GM03348 (cell line): Measurements from ENCODE around the gene PRSS57.
"Not testable (repeated sequence)": the region's sequence is repeated elsewhere in the genome, so short reads cannot be mapped to it uniquely, and the experiment has no call there.

ENCODE experiments used
- DNase-seq: peaks from one replicate; pipeline ENCODE4 v3.0.0; 2012; ENCODE audit warnings: low spot score

Gene PRSS57

DNA sequence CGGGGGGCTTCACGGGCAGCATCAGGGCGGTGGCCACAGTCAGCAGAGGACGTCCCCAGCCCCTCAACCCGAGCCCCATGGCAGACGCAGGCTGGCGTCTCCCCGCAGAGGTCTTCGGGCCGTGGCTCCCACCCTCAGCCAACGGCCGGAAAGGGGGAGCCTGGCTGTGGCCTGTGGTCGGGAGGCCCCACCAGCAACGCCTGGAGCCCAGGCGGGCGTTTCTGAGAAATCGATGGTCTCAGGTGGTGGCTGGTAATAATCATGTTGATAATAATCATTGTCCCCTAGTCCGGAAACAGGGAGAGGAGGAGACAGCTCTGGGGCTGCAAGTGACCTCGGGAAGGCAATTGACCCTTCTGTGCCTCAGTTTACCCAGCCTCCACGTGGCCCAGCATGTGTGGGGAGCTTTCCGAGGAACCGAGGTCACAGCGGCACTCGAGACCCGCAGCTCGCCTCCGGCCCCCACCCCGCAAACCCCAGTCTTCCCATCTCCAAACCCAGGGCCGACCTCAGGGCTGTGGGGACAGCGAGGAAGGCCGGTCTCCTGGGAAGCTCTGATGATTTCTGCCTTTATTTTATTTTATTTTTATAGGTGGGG is at the start of gene PRSS57:
Gene PRSS57, minus strand, starts transcription at position 101 of the 598 bp plus-strand sequence. Its CDS starts 22 bp downstream, at position 79.
- no peak for DNase-seq

DNA sequence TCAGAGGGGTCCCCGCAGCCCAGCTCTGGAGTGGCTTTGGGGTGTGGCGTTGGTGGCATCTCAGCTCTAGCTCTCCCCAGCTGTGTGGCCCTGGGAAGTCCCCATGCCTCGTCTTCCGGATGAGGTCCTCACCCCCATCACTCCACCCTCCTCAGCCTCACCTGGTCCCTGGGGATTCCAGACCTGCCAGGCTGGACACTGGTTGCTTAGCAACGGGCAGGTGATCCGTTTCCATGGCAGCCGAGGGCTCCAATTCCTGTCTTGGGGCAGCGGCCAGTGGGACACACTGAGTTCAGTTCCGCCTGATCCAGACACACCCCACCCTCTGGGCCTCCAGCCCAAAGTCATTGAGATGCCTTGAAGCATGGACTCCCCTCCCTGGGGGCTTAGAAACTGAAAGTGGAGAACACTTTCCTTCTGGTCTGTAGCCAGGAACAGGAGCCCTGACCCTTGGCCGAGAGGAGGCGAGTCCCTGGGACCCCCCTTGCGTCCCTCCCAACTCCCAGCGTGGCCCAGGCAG is 48.0 kb upstream of the PRSS57 start:
- DNase-seq, result no peak

- no peak for DNase-seq
Observed at GRCh38 chr19:742540-743075, 47.4 kb upstream of the PRSS57 start.

GRCh38 chr19:741506-742131 is 46.4 kb upstream of the PRSS57 start:
- no peak for DNase-seq

DNA sequence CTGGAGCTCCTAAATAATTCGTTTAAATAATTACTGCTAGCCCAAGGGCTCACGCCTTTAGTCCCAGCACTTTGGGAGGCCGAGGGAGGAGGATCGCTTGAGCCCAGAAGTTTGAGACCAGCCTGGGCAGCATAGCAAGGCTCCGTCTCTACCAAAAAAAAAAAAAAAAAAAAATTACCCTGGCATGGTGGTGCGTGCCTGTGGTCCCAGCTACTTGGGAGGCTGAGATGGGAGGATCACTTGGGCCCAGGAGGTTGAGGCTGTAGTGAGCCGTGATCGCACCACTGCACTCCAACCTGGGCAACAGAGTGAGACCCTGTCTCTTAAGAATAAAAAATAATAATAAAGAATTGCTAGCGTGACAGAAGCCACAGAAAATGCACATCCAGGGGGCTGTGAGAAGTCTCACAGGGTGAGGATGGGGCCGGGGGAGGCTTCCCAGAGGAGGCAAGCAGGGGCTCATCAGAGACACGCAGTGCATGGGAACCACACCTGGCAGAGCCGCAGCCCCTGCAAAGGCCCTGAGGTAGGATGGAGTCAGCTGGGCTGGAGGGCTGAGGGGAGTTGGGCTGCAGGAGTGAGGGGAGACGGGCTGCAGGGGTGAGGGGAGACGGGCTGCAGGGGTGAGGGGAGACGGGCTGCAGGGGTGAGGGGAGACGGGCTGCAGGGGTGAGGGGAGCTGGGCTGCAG is 45.7 kb upstream of the PRSS57 start:
- not testable (repeated sequence) for DNase-seq

GRCh38 chr19:739998-740715 is 44.9 kb upstream of the PRSS57 start:
- no peak for DNase-seq

GRCh38 chr19:738509-739128 is 43.4 kb upstream of the PRSS57 start:
- DNase-seq, result no peak

GRCh38 chr19:737591-738093 is 42.4 kb upstream of the PRSS57 start:
- peak; percentile 89 for DNase-seq

DNA sequence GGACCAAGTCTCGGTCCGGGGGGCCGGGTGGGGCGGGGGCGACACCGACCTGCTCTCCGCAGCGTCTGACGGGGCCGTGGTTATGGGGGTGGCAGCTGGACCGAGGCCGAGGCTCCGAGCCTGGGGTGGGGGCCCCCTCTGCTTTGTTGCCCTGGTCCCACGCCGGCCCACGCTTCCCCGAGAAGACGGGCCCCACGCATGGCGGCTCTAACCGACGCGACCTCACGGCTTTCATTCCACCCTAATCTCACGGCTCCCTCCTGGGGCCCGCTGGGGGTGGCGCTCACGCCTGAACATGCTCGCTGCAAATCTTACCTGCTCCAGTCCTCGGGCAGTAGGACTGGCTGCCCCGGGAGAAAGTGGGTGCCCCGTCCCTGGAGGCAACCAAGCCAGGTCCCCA is 40.9 kb upstream of the PRSS57 start:
- DNase-seq, result no peak

GRCh38 chr19:734716-735115 is 39.5 kb upstream of the PRSS57 start:
- no peak for DNase-seq

- DNase-seq, result no peak
Observed at GRCh38 chr19:732148-733069, 37.2 kb upstream of the PRSS57 start.

- DNase-seq, result no peak
Observed at GRCh38 chr19:731000-731399, 35.7 kb upstream of the PRSS57 start.

- no peak for DNase-seq
Observed at GRCh38 chr19:729965-730668, 34.9 kb upstream of the PRSS57 start.

DNA sequence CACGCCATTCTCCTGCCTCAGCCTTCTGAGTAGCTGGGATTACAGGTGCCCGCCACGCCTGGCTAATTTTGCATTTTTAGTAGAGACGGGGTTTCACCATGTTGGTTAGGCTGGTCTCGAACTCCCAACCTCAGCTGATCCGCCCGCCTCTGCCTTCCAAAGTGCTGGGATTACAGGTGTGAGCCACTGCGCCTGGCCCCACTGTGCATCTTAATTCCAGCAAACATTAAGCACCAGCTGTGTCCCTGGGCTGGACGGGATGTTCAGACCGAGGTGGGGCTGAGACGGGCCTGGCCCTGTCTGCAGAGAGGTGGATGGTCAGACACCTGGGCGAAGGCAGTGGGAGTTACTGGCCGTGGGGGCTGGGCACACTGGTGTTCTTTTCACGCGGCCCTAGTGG is 34.3 kb upstream of the PRSS57 start:
- not testable (repeated sequence) for DNase-seq

DNA sequence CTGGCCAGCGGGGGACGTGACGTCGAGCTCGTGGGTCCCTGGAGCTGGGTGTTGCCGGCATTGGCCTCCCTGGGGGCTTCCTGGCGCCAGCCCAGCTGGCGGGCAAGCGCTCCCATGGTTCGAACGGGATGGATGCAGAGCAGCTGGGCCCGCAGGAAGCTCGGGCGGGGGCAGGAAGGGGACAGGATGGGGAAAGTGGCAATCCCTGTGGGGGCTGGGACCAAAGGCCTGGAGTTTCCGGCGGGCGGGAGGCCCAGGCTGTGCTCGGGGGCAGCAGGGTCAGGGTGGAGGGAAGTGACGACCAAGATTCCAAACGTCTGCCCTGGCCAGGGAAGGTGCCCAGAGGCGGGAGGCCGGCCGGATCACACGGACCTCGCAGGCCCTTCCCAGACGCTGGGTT is 32.8 kb upstream of the PRSS57 start:
- no peak for DNase-seq

DNA sequence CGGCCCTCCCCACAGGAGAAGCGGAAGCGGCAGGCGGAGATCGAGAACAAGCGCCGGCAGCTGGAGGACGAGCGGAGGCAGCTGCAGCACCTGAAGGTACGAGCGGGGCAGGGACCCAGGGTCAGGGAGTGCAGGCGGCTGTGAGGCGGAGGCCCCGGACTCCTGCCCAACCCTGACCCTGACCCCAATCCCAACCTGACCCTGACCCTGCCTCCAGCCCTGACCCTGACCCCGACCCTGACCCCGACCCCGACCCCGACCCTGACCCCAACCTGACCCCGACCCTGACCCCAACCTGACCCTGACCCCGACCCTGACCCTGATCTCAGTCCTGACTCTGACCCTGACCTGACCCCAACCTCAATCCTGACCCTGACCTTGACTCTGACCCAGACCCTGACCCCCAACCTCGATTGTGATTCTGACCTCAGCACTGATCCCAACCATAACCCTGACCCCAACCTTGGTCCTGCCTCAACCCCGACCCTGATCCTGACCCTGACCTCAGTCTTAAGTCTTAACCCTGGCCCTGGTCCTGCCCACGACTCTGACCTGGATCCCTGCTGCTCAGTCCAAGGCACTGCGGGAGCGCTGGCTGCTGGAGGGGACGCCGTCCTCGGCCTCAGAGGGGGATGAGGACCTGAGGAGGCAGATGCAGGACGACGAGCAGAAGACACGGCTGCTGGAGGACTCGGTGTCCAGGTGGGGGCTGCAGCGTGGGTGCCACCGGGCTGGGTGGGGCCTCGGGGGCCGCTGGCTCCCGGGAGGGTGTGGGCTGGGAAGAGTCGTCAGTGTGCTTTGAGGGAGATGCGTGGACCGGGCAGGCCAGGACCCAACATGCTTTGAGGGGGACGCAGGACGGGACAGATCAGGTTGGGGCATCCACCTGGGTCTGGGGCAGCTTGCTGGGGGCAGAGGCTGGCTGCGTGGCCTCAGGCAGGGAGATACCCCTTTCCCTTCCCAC is 32.0 kb upstream of the PRSS57 start:
- no peak for DNase-seq

GRCh38 chr19:725461-726089 is 30.3 kb upstream of the PRSS57 start:
- DNase-seq, result no peak

- no peak for DNase-seq
Observed at GRCh38 chr19:723714-724113, 28.5 kb upstream of the PRSS57 start.
